ENCODE results near the gene VAMP2. TPM values are rescaled to one million over a fixed set of nuclear protein-coding genes. Genes with fewer than 3 reads are reported as not detected.

Gene VAMP2
- total and polyA plus RNA-seq, 2 of the 4 experiments (the other 2 are of a cell fraction): 2.3 to 33.3 TPM

- Histone ChIP-seq H3K4me3 (ENCODE audit: insufficient read depth, low read depth, low read length) (no peak overlapping the region), H2BK15ac (ENCODE audit: low read depth, low read length) (no peak overlapping the region), H4K5ac (ENCODE audit: low read depth, low read length) (no peak overlapping the region), H3K27ac (ENCODE audit: insufficient read depth, low read length) (no peak overlapping the region), H3K56ac (ENCODE audit: extremely low read depth, insufficient read depth, low read length) (no peak overlapping the region), H4K20me1 (ENCODE audit: insufficient read depth, low read length) (peaks cover 8% of the 10 kb centered on the region), H2AK9ac (replicated peaks; ENCODE audit: low read depth, low read length, poor library complexity) (no peak overlapping the region), H3K9me3 (ENCODE audit: control insufficient read depth, insufficient read depth, low read length) (no peaks in the 10 kb centered on the region), H3K23ac (ENCODE audit: low read depth, low read length) (no peak overlapping the region), H3K27me3 (ENCODE audit: control insufficient read depth, insufficient read depth, low read length) (no peaks in the 10 kb centered on the region), H4K8ac (ENCODE audit: low read depth in 2 of 2, low read length in 2 of 2) (no peak overlapping the region), H3K9me1 (ENCODE audit: insufficient read depth, low read length) (peaks cover 10% of the 10 kb centered on the region), H3K18ac (ENCODE audit: low read depth, low read length) (no peak overlapping the region), H2BK120ac (ENCODE audit: low read depth, low read length) (no peak overlapping the region), H3K79me1 (ENCODE audit: low read depth in 1 of 2, low read length in 2 of 2) (no peaks in the 10 kb centered on the region), H2BK5ac (ENCODE audit: low read depth, low read length, poor library complexity, severe bottlenecking) (no peak overlapping the region), H4K91ac (ENCODE audit: insufficient read depth, low read depth, low read length) (no peak overlapping the region), H2AK5ac (ENCODE audit: low read depth, low read length) (no peak overlapping the region), H2BK20ac (ENCODE audit: low read depth, low read length) (no peak overlapping the region), H3K4ac (ENCODE audit: low read depth, low read length) (no peak overlapping the region), H3K36me3 (ENCODE audit: control insufficient read depth, insufficient read depth, low read length) (peaks cover 47% of the 10 kb centered on the region), H2AFZ (replicated peaks; ENCODE audit: low read length, poor library complexity) (no peak overlapping the region), H3K14ac (replicated peaks; ENCODE audit: low read depth, low read length) (no peak overlapping the region), H3K4me1 (ENCODE audit: control insufficient read depth, insufficient read depth, low read length) (peaks cover 2% of the 10 kb centered on the region; the same call in 1 of the 2 replicates), H3K4me2 (ENCODE audit: low read depth, low read length) (no peak overlapping the region), H3K9ac (ENCODE audit: low read depth, low read length) (no peak overlapping the region)
- no peak for TF ChIP-seq NFE2L2 (IDR thresholded peaks at IDR 0.05; ENCODE audit: low read depth, low read length)
- 0 out of 2 replicates have a peak, but pooled peaks have one; percentile 13 for TF ChIP-seq MAZ (IDR thresholded peaks at IDR 0.05; ENCODE audit: borderline replicate concordance, low read depth, low read length)
- intact Hi-C loops (cut with micrococcal nuclease) (no loop called here), dilution Hi-C loops (cut with HindIII; ENCODE audit: low sequenced_read_pairs, unreplicated experiment) (no loop called here), in situ Hi-C loops (cut with MboI; ENCODE audit: low sequenced_read_pairs) (no loop called here)
- DNase-seq (no peak), ATAC-seq (ENCODE audit: low read depth) (no peak)
- WGBS, 2 experiments (ENCODE audit: extremely low coverage in 2 of 2, insufficient read length in 1 of 2): 93% methylated on average over 6 of the region's 23 CpGs; no CpG with 5 or more reads in 1 of the 2 experiments
- POLR2A ChIA-PET (ENCODE audit: unreplicated experiment): no interaction called here
- no TSS peak for BruUV-seq (replicated peaks)
- CTCF ChIA-PET: interaction anchor here (0.6 kb wide), 1 partner anchor 9 kb away, joined by 3 read pairs; no protein-coding TSS in a partner anchor
Measured at GRCh38 chr17:8142158-8142886, 20.4 kb downstream of the VAMP2 start.
